ENCODE data around the gene PTPRM. TPM values are rescaled to one million over a fixed set of nuclear protein-coding genes. Genes with fewer than 3 reads are reported as not detected.

PTPRM gene
- polyA plus RNA-seq, 1 donor (not counting 4 experiments of a cell fraction or from before 2014, with no cell fraction given) = 54.5 TPM

GRCh38 chr18:8339952-8340351 lies 772.8 kb downstream of the PTPRM start:
- Histone ChIP-seq H3K79me2 (ENCODE audit: control insufficient read depth, insufficient read depth, low read length) (no peaks in the 10 kb centered on the region), H4K20me1 (ENCODE audit: control insufficient read depth, extremely low read depth, insufficient read depth, low read length) (no peaks in the 10 kb centered on the region), H3K4me3 (ENCODE audit: control insufficient read depth in 2 of 3, extremely low read depth in 1 of 3, insufficient read depth in 2 of 3, low read depth in 1 of 3, low read length in 3 of 3) (no peak overlapping the region), H3K9me1 (ENCODE audit: control insufficient read depth, extremely low read depth, insufficient read depth, low read length) (no peaks in the 10 kb centered on the region), H3K27ac (ENCODE audit: control insufficient read depth, insufficient read depth, low read length) (no peak overlapping the region), H3K36me3 (ENCODE audit: control insufficient read depth in 2 of 2, extremely low read depth in 1 of 2, insufficient read depth in 2 of 2, low read length in 2 of 2) (no peaks in the 10 kb centered on the region), H3K4me1 (ENCODE audit: control insufficient read depth, extremely low read depth, insufficient read depth, low read length) (no peaks in the 10 kb centered on the region), H3K9me3 (ENCODE audit: control insufficient read depth, low read depth, low read length) (no peaks in the 10 kb centered on the region), H3K9ac (ENCODE audit: control insufficient read depth, extremely low read depth, insufficient read depth, low read length) (no peak overlapping the region), H3K27me3 (ENCODE audit: control insufficient read depth, extremely low read depth, insufficient read depth, low read length) (no peaks in the 10 kb centered on the region), H3K4me2 (ENCODE audit: control insufficient read depth, extremely low read depth, insufficient read depth, low read depth, low read length) (no peak overlapping the region), H2AFZ (ENCODE audit: control insufficient read depth, low read length) (no peak overlapping the region)
- FAIRE-seq (no peak), DNase-seq (ENCODE audit: low read depth, low spot score) (no peak)
- TF ChIP-seq CTCF (optimal IDR thresholded peaks at IDR 0.05 in 1 of 3, IDR thresholded peaks at IDR 0.05 in 1 of 3, conservative IDR thresholded peaks at IDR 0.05 in 1 of 3; ENCODE audit: extremely low read depth in 1 of 3, insufficient read depth in 2 of 3, low read length in 3 of 3) (no peak), EZH2 (IDR thresholded peaks at IDR 0.05; ENCODE audit: low read length) (no peak)
- dilution Hi-C loops (cut with MboI; ENCODE audit: extremely low pct_ligation_motif_present, low sequenced_read_pairs) = no loop called here

- Histone ChIP-seq H3K4me3 (ENCODE audit: control insufficient read depth in 2 of 3, extremely low read depth in 1 of 3, insufficient read depth in 2 of 3, low read depth in 1 of 3, low read length in 3 of 3) (no peak overlapping the region), H3K9me1 (ENCODE audit: control insufficient read depth, extremely low read depth, insufficient read depth, low read length) (no peaks in the 10 kb centered on the region), H4K20me1 (ENCODE audit: control insufficient read depth, extremely low read depth, insufficient read depth, low read length) (no peaks in the 10 kb centered on the region), H3K27ac (ENCODE audit: control insufficient read depth, insufficient read depth, low read length) (no peak overlapping the region), H3K4me1 (ENCODE audit: control insufficient read depth, extremely low read depth, insufficient read depth, low read length) (no peaks in the 10 kb centered on the region), H3K27me3 (ENCODE audit: control insufficient read depth, extremely low read depth, insufficient read depth, low read length) (no peaks in the 10 kb centered on the region), H3K36me3 (ENCODE audit: control insufficient read depth in 2 of 2, extremely low read depth in 1 of 2, insufficient read depth in 2 of 2, low read length in 2 of 2) (no peaks in the 10 kb centered on the region), H3K9me3 (ENCODE audit: control insufficient read depth, low read depth, low read length) (no peaks in the 10 kb centered on the region), H2AFZ (ENCODE audit: control insufficient read depth, low read length) (no peak overlapping the region), H3K9ac (ENCODE audit: control insufficient read depth, extremely low read depth, insufficient read depth, low read length) (no peak overlapping the region), H3K79me2 (ENCODE audit: control insufficient read depth, insufficient read depth, low read length) (no peaks in the 10 kb centered on the region), H3K4me2 (ENCODE audit: control insufficient read depth, extremely low read depth, insufficient read depth, low read depth, low read length) (no peak overlapping the region)
- TF ChIP-seq EZH2 (IDR thresholded peaks at IDR 0.05; ENCODE audit: low read length) (no peak), CTCF (optimal IDR thresholded peaks at IDR 0.05 in 1 of 3, IDR thresholded peaks at IDR 0.05 in 1 of 3, conservative IDR thresholded peaks at IDR 0.05 in 1 of 3; ENCODE audit: extremely low read depth in 1 of 3, insufficient read depth in 2 of 3, low read length in 3 of 3) (no peak)
- dilution Hi-C loops (cut with MboI; ENCODE audit: extremely low pct_ligation_motif_present, low sequenced_read_pairs) = no loop called here
- DNase-seq (ENCODE audit: low read depth, low spot score) (no peak), FAIRE-seq (no peak)
These were observed 774.5 kb downstream of the PTPRM start for GRCh38 chr18:8341481-8342230.
